ENCODE results near the gene KCTD16. TPM values are rescaled to one million over a fixed set of nuclear protein-coding genes. Genes with fewer than 3 reads are reported as not detected.

The KCTD16 gene
- total RNA-seq, 2 donors from 2014 or later: 0.29 to 0.44 TPM

GRCh38 chr5:144313147-144313726 lies 142.6 kb downstream of the KCTD16 start:
- H3K27me3 Mint-ChIP-seq (ENCODE audit: insufficient read depth): no peaks in the 10 kb centered on the region
- Histone ChIP-seq H3K4me3 (ENCODE audit: low read length) (no peak overlapping the region), H3K36me3 (ENCODE audit: control insufficient read depth, insufficient read depth, low read length) (no peaks in the 10 kb centered on the region), H3K27ac (ENCODE audit: low read depth, low read length) (no peak overlapping the region), H3K9me3 (ENCODE audit: control insufficient read depth, low read length) (no peaks in the 10 kb centered on the region), H3K4me1 (ENCODE audit: control insufficient read depth, insufficient read depth, low read length) (no peaks in the 10 kb centered on the region), H3K9ac (ENCODE audit: extremely low read depth, low read length, poor library complexity, severe bottlenecking) (no peak overlapping the region), H3K27me3 (ENCODE audit: control insufficient read depth, insufficient read depth, low read length, poor library complexity, severe bottlenecking) (no peaks in the 10 kb centered on the region)
- no peaks in the 10 kb centered on the region for H3K36me3 Mint-ChIP-seq (ENCODE audit: low read depth)
- no peaks in the 10 kb centered on the region for H3K9me3 Mint-ChIP-seq
- no peak for TF ChIP-seq CTCF (conservative IDR thresholded peaks at IDR 0.05)
- WGBS, 2 experiments (ENCODE audit: insufficient coverage in 1 of 2, insufficient read length in 1 of 2): 100% methylated on average over 1 of the region's 1 CpG; no CpG with 5 or more reads in 1 of the 2 experiments
- no peak overlapping the region for H3K4me3 Mint-ChIP-seq
- DNase-seq: no peak
- peaks cover 5% of the 10 kb centered on the region for H3K4me1 Mint-ChIP-seq
- H3K27ac Mint-ChIP-seq: no peak overlapping the region

GRCh38 chr5:144315026-144315425 lies 144.4 kb downstream of the KCTD16 start:
- no peak overlapping the region for H3K4me3 ChIP-seq (ENCODE audit: low read length)
- H3K27me3 Mint-ChIP-seq (ENCODE audit: insufficient read depth): no peaks in the 10 kb centered on the region
- no peak overlapping the region for H3K4me3 Mint-ChIP-seq
- WGBS, 2 experiments (ENCODE audit: insufficient coverage in 1 of 2, insufficient read length in 1 of 2): 88 to 96% methylated on average over 3 to 4 of the region's 4 CpGs
- H3K9ac ChIP-seq (ENCODE audit: extremely low read depth, low read length, poor library complexity, severe bottlenecking): no peak overlapping the region
- H3K27me3 ChIP-seq (ENCODE audit: control insufficient read depth, insufficient read depth, low read length, poor library complexity, severe bottlenecking): no peaks in the 10 kb centered on the region
- no peaks in the 10 kb centered on the region for H3K36me3 ChIP-seq (ENCODE audit: control insufficient read depth, insufficient read depth, low read length)
- no peaks in the 10 kb centered on the region for H3K9me3 Mint-ChIP-seq
- no peaks in the 10 kb centered on the region for H3K4me1 ChIP-seq (ENCODE audit: control insufficient read depth, insufficient read depth, low read length)
- no peak for DNase-seq
- H3K27ac Mint-ChIP-seq: no peak overlapping the region
- H3K36me3 Mint-ChIP-seq (ENCODE audit: low read depth): no peaks in the 10 kb centered on the region
- H3K27ac ChIP-seq (ENCODE audit: low read depth, low read length): no peak overlapping the region
- no peak for TF ChIP-seq CTCF (conservative IDR thresholded peaks at IDR 0.05)
- H3K9me3 ChIP-seq (ENCODE audit: control insufficient read depth, low read length): no peaks in the 10 kb centered on the region
- peaks cover 7% of the 10 kb centered on the region for H3K4me1 Mint-ChIP-seq

DNA sequence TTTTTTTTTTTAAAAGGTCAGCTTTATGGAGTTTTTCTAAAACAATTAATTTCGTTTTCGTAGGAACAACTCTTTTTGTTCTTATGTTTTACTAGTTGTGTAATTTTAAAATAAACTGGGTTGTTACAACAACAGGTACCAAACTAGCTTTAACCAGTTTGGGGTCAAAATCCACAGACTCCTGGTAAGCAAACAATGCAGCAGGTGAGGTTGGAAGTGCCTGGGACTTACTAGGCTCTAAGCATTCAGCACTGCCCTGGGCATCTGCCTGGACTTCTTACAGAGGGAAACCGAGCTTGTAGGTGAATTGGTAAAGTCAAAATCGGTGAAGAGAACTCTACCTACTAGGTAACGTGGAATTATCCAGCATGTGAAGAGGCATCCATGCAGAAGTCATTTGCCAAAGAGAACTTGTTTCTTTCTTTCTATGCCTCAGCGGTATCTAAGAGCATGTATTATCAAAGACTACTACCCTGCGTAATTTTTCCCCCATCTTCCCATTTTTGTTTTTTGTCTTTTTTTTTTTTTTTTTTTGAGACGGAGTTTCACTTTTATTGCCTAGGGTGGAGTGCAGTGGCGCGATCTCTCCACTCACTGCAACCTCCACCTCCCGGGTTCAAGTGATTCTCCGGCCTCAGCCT lies 145.4 kb downstream of the KCTD16 start:
- Histone ChIP-seq H3K27me3 (ENCODE audit: control insufficient read depth, insufficient read depth, low read length, poor library complexity, severe bottlenecking) (no peaks in the 10 kb centered on the region), H3K9me3 (ENCODE audit: control insufficient read depth, low read length) (no peaks in the 10 kb centered on the region), H3K4me1 (ENCODE audit: control insufficient read depth, insufficient read depth, low read length) (no peaks in the 10 kb centered on the region), H3K36me3 (ENCODE audit: control insufficient read depth, insufficient read depth, low read length) (no peaks in the 10 kb centered on the region), H3K9ac (ENCODE audit: extremely low read depth, low read length, poor library complexity, severe bottlenecking) (no peak overlapping the region), H3K4me3 (ENCODE audit: low read length) (no peak overlapping the region), H3K27ac (ENCODE audit: low read depth, low read length) (no peak overlapping the region)
- no peak overlapping the region for H3K27ac Mint-ChIP-seq
- H3K36me3 Mint-ChIP-seq (ENCODE audit: low read depth): no peaks in the 10 kb centered on the region
- H3K4me1 Mint-ChIP-seq: peaks cover 7% of the 10 kb centered on the region
- no peaks in the 10 kb centered on the region for H3K27me3 Mint-ChIP-seq (ENCODE audit: insufficient read depth)
- no peak for DNase-seq
- 87 to 92% methylated on average over 9 to 12 of the region's 12 CpGs for WGBS, 2 experiments (ENCODE audit: insufficient coverage in 1 of 2, insufficient read length in 1 of 2)
- H3K4me3 Mint-ChIP-seq: no peak overlapping the region
- no peak for TF ChIP-seq CTCF (conservative IDR thresholded peaks at IDR 0.05)
- H3K9me3 Mint-ChIP-seq: no peaks in the 10 kb centered on the region

All from endodermal cell (in vitro differentiated cells).